Upper lobe of left lung (tissue), 4 donors: ENCODE data around the gene SLCO4C1.

ENCODE experiments used
- CTCF ChIP-seq, 6 experiments: fragments of 450-650 bp in 4 of 6; fragments of 200-600 bp in 2 of 6; sonication (generic) in 2 of 6; IDR thresholded peaks; one replicate each; pipeline ENCODE4 v1.5.1; 2016 to 2019; ENCODE audit warnings: antibody characterized with exemption in 6 of 6
- POLR2A ChIP-seq, 4 donors: fragments of 450-650 bp; IDR thresholded peaks; one replicate each; pipeline ENCODE4 v1.5.1; 2016 to 2017; ENCODE audit warnings: antibody characterized with exemption in 4 of 4, mild to moderate bottlenecking in 2 of 4

GRCh38 chr5:102294886-102295395 is 1.1 kb downstream of the SLCO4C1 start:
- TF ChIP-seq CTCF (IDR thresholded peaks at IDR 0.05) (no peak), POLR2A (IDR thresholded peaks at IDR 0.05) (no peak)
